GM12878 (cell line): ENCODE data around the gene ACCSL.

Experiments used
- CREM ChIP-seq: IDR thresholded peaks from 2 replicates; pipeline ENCODE4 v1.6.1; 2014; ENCODE audit warnings: antibody characterized with exemption, low read depth
- HDGF ChIP-seq: fragments of 450-650 bp; IDR thresholded peaks from 2 replicates; pipeline ENCODE4 v1.6.1; 2016; ENCODE audit warnings: antibody characterized with exemption
- SMC3 ChIP-seq: IDR thresholded peaks from 2 replicates; pipeline ENCODE4 v1.6.1; 2011; ENCODE audit warnings: low read length, improper control_type of control experiment, borderline replicate concordance
- ZBTB11 ChIP-seq: fragments of 450-650 bp; formaldehyde crosslinking; IDR thresholded peaks from 2 replicates; pipeline ENCODE4 v1.5.0; 2022; ENCODE audit warnings: mild to moderate bottlenecking, missing genetic modification characterization
- ZNF274 ChIP-seq: IDR thresholded peaks from one replicate; pipeline ENCODE4 v1.8.0; 2011; ENCODE audit not compliant: insufficient read length, insufficient read depth
- TF ChIP-seq, protein P1 (sequence below): fragments of 450-650 bp; IDR thresholded peaks from 2 replicates; pipeline ENCODE4 v1.6.1; 2017; ENCODE audit warnings: mild to moderate bottlenecking, moderate library complexity
- TF ChIP-seq, protein P2 (sequence below), 3 experiments: IDR thresholded peaks in 2 of 3; conservative IDR thresholded peaks in 1 of 3; 2 replicates each; pipeline ENCODE4 v1.5.1; 2011; ENCODE audit warnings: low read depth in 3 of 3, low read length in 3 of 3, mild to moderate bottlenecking in 3 of 3, control low read depth in 2 of 3, moderate library complexity in 2 of 3, inconsistent platforms in 1 of 3, mixed read lengths in 1 of 3; ENCODE audit not compliant: control insufficient read depth in 2 of 3, insufficient read depth in 1 of 3; ENCODE audit errors: extremely low read depth in 1 of 3
- TF ChIP-seq, protein P3 (sequence below): IDR thresholded peaks from 2 replicates; pipeline ENCODE4 v1.6.1; 2012; ENCODE audit warnings: low read depth, low read length, improper control_type of control experiment
- TF ChIP-seq, protein P4 (sequence below): IDR thresholded peaks from 2 replicates; pipeline ENCODE4 v1.6.1; 2012; ENCODE audit warnings: low read depth, low read length, improper control_type of control experiment

DNA sequence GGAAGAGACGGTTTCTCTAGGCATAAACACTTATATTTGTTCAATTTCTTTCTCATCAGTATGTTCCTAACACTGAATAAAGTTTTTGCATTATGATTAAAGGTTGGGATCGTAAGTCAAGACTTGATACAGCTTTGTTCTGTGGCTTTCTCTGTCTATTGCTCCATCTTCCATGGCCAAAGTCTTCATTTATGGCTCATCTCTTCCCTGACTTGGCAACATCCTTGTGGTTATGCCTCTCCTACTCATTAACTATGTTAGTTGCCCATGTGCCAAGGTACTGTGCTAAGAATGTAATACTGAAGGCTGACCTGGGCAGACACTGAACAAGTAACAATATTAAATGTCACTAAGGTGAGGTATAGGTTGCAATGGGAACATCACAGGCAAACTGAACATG lies 1.6 kb upstream of the ACCSL start:
- TF ChIP-seq, protein P1, sequence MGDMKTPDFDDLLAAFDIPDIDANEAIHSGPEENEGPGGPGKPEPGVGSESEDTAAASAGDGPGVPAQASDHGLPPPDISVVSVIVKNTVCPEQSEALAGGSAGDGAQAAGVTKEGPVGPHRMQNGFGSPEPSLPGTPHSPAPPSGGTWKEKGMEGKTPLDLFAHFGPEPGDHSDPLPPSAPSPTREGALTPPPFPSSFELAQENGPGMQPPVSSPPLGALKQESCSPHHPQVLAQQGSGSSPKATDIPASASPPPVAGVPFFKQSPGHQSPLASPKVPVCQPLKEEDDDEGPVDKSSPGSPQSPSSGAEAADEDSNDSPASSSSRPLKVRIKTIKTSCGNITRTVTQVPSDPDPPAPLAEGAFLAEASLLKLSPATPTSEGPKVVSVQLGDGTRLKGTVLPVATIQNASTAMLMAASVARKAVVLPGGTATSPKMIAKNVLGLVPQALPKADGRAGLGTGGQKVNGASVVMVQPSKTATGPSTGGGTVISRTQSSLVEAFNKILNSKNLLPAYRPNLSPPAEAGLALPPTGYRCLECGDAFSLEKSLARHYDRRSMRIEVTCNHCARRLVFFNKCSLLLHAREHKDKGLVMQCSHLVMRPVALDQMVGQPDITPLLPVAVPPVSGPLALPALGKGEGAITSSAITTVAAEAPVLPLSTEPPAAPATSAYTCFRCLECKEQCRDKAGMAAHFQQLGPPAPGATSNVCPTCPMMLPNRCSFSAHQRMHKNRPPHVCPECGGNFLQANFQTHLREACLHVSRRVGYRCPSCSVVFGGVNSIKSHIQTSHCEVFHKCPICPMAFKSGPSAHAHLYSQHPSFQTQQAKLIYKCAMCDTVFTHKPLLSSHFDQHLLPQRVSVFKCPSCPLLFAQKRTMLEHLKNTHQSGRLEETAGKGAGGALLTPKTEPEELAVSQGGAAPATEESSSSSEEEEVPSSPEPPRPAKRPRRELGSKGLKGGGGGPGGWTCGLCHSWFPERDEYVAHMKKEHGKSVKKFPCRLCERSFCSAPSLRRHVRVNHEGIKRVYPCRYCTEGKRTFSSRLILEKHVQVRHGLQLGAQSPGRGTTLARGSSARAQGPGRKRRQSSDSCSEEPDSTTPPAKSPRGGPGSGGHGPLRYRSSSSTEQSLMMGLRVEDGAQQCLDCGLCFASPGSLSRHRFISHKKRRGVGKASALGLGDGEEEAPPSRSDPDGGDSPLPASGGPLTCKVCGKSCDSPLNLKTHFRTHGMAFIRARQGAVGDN = no peak
- TF ChIP-seq, protein P2, sequence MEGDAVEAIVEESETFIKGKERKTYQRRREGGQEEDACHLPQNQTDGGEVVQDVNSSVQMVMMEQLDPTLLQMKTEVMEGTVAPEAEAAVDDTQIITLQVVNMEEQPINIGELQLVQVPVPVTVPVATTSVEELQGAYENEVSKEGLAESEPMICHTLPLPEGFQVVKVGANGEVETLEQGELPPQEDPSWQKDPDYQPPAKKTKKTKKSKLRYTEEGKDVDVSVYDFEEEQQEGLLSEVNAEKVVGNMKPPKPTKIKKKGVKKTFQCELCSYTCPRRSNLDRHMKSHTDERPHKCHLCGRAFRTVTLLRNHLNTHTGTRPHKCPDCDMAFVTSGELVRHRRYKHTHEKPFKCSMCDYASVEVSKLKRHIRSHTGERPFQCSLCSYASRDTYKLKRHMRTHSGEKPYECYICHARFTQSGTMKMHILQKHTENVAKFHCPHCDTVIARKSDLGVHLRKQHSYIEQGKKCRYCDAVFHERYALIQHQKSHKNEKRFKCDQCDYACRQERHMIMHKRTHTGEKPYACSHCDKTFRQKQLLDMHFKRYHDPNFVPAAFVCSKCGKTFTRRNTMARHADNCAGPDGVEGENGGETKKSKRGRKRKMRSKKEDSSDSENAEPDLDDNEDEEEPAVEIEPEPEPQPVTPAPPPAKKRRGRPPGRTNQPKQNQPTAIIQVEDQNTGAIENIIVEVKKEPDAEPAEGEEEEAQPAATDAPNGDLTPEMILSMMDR (IDR thresholded peaks at IDR 0.05 in 2 of 3, conservative IDR thresholded peaks at IDR 0.05 in 1 of 3; ENCODE audit: control insufficient read depth in 2 of 3, extremely low read depth in 1 of 3, insufficient read depth in 1 of 3, low read depth in 3 of 3, low read length in 3 of 3) = no peak
- TF ChIP-seq, protein P3, sequence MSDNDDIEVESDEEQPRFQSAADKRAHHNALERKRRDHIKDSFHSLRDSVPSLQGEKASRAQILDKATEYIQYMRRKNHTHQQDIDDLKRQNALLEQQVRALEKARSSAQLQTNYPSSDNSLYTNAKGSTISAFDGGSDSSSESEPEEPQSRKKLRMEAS = no peak
- TF ChIP-seq HDGF (no peak), SMC3 (no peak), ZNF274 (no peak), CREM (no peak), ZBTB11 (CRISPR knock-in tag) (no peak)
- TF ChIP-seq, protein P4, sequence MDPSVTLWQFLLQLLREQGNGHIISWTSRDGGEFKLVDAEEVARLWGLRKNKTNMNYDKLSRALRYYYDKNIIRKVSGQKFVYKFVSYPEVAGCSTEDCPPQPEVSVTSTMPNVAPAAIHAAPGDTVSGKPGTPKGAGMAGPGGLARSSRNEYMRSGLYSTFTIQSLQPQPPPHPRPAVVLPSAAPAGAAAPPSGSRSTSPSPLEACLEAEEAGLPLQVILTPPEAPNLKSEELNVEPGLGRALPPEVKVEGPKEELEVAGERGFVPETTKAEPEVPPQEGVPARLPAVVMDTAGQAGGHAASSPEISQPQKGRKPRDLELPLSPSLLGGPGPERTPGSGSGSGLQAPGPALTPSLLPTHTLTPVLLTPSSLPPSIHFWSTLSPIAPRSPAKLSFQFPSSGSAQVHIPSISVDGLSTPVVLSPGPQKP = no peak
